AG04450 (cell line): ENCODE results near the gene KLHL33. TPM values are rescaled to one million over a fixed set of nuclear protein-coding genes. Genes with fewer than 3 reads are reported as not detected.

Experiments
- CTCF ChIA-PET: fragments of 300-600, 350-600 bp; formaldehyde crosslinking; extraction: SDS; loops from one replicate; lab custom pipeline; 2022; ENCODE audit warnings: antibody characterized with exemption, inconsistent platforms; lab: Charles Lee
- POLR2A ChIA-PET: fragments of 350-600 bp; formaldehyde crosslinking; extraction: SDS; loops from one replicate; lab custom pipeline; 2021; ENCODE audit warnings: antibody characterized with exemption, inconsistent platforms; lab: Yijun Ruan, JAX
- DNase-seq: peaks from one replicate; pipeline ENCODE4 v3.0.0-alpha.2; 2011; ENCODE audit warnings: low read depth, low spot score
- H3K27ac ChIP-seq: one replicate; pipeline ENCODE4 v1.5.1; 2012; ENCODE audit warnings: low read depth, low read length, control low read depth
- H3K27me3 ChIP-seq: one replicate; pipeline ENCODE4 v1.6.0; 2012; ENCODE audit warnings: low read length; ENCODE audit not compliant: control insufficient read depth, insufficient read depth
- H3K4me3 ChIP-seq: 2 replicates; pipeline ENCODE4 v1.5.1; 2011; ENCODE audit warnings: mild to moderate bottlenecking, low read depth, low read length, control low read depth
- H3K9me3 ChIP-seq: 2 replicates; pipeline ENCODE4 v1.5.1; 2012; ENCODE audit warnings: low read length; ENCODE audit not compliant: control insufficient read depth, insufficient read depth
- polyA plus RNA-seq: library from polyadenylated mRNA; depleted of rRNA; stranded (reverse); fragments of >200 nt; gene quantifications from 2 replicates; pipeline ENCODE4 v1.2.3, GENCODE V29; 2011
- TF ChIP-seq, protein P1 (sequence below): IDR thresholded peaks from 2 replicates; pipeline ENCODE4 v1.5.1; 2011; ENCODE audit warnings: low read depth, low read length, control low read depth, inconsistent platforms

The KLHL33 gene
- polyA plus RNA-seq, 1 experiment, result 0.06 TPM

DNA sequence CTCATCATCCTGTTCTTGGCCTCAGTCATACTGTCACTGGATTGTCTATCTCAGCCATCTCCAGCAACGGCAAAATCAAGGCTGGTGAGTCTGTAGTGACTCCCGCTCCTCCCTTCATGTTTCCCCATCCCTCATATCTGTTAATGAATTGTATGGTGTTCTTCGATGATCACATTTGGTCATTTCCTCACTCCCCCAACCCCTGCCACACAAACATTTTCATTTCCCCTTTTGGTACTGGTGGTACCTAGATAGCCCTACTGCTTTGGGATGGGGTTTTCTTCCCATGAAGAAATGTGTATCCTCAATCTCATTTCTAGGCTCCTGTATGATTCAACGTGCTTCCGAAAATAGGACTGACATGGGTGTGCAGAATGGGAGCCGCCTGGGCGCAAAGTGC lies 2.7 kb upstream of the KLHL33 start:
- no peak overlapping the region for H3K27ac ChIP-seq
- no peak overlapping the region for H3K4me3 ChIP-seq
- no peak for DNase-seq
- ChIA-PET POLR2A (no interaction called here), CTCF (no interaction called here)
- TF ChIP-seq, protein P1, sequence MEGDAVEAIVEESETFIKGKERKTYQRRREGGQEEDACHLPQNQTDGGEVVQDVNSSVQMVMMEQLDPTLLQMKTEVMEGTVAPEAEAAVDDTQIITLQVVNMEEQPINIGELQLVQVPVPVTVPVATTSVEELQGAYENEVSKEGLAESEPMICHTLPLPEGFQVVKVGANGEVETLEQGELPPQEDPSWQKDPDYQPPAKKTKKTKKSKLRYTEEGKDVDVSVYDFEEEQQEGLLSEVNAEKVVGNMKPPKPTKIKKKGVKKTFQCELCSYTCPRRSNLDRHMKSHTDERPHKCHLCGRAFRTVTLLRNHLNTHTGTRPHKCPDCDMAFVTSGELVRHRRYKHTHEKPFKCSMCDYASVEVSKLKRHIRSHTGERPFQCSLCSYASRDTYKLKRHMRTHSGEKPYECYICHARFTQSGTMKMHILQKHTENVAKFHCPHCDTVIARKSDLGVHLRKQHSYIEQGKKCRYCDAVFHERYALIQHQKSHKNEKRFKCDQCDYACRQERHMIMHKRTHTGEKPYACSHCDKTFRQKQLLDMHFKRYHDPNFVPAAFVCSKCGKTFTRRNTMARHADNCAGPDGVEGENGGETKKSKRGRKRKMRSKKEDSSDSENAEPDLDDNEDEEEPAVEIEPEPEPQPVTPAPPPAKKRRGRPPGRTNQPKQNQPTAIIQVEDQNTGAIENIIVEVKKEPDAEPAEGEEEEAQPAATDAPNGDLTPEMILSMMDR, result no peak
- H3K9me3 ChIP-seq, result no peaks in the 10 kb centered on the region; the same call in 1 of the 2 replicates
- peaks cover 3% of the 10 kb centered on the region for H3K27me3 ChIP-seq

DNA sequence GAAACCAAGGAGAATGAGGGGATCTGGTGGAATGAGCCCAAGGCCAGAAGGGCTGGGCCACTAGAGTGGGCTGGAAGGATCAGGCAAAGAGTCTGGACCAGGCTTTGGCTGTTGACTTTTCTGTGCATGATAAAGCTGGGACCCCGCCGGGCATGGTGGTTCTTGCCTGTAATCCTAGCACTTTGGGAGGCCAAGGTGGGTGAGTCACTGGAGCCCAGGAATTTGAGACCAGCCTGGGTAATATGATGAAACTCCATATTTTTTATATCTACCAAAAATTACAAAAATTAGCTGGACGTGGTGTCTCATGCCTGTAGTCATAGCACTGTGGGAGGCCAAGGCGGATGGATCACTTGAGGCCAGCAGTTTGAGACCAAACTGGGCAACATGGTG lies 393 bp upstream of the KLHL33 start:
- CTCF ChIA-PET, result interaction anchor here (4.4 kb wide), 1 partner anchor 21 kb away, joined by 22 read pairs; no protein-coding TSS in a partner anchor
- H3K4me3 ChIP-seq, result no peak overlapping the region
- H3K27ac ChIP-seq, result no peak overlapping the region
- POLR2A ChIA-PET, result interaction anchor here (0.6 kb wide), 1 partner anchor 19 kb away, joined by 3 read pairs; the partner anchor contains the start of genes APEX1 and OSGEP
- peaks cover 3% of the 10 kb centered on the region for H3K27me3 ChIP-seq
- no peaks in the 10 kb centered on the region; the same call in 1 of the 2 replicates for H3K9me3 ChIP-seq
- TF ChIP-seq, protein P1, result no peak
- no peak for DNase-seq

DNA sequence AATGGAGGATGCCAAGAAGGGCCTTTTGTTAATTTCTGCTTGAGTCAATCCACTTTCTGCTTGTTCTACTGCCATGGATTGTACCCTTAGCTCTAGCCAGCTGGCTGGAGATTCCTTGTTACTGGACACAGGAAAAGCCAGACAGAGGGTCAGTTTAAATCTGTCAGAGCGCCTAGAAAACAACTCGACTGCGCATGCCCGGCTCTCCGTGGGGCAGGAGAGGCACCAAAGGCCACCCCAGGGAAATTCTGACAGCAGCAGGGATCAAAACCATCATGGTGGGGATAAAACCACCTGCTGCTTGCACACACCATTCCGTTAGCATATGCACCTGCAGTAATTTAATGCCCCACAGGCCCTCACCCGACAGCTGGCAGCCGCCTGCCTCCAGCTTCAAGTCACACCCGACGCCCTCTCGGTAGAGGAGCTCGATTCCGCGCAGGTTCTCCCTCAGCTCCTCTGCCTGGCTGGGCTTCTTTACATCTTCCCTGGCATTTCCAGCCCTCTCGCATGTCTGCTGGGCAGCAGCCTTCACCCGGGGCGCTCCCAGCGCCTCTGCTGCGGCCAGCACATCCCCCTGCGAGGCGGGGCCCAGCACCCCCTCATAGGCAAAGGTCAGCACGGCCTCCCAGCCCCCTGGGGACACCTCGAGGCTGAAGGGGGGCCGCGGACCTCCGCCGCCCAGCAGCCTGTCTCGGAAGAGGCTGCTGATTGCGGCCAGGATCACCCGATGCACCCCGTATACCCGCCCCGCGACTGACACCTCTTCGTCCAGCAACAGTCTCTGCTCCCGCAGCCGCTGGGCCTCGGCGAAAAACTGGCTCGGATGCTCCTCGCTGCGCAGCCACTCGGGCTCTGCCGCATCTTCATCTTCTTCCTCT lies 1.0 kb downstream of the KLHL33 start:
- DNase-seq, result no peak
- no peak overlapping the region for H3K4me3 ChIP-seq
- CTCF ChIA-PET, result interaction anchor here (4.4 kb wide), 1 partner anchor 20 kb away, joined by 22 read pairs; no protein-coding TSS in a partner anchor
- POLR2A ChIA-PET, result interaction anchor here (0.7 kb wide), 1 partner anchor 22 kb away, joined by 3 read pairs; the partner anchor contains the start of gene TEP1
- no peaks in the 10 kb centered on the region; the same call in 1 of the 2 replicates for H3K9me3 ChIP-seq
- H3K27ac ChIP-seq, result no peak overlapping the region
- TF ChIP-seq, protein P1, result no peak
- peaks cover 3% of the 10 kb centered on the region for H3K27me3 ChIP-seq

DNA sequence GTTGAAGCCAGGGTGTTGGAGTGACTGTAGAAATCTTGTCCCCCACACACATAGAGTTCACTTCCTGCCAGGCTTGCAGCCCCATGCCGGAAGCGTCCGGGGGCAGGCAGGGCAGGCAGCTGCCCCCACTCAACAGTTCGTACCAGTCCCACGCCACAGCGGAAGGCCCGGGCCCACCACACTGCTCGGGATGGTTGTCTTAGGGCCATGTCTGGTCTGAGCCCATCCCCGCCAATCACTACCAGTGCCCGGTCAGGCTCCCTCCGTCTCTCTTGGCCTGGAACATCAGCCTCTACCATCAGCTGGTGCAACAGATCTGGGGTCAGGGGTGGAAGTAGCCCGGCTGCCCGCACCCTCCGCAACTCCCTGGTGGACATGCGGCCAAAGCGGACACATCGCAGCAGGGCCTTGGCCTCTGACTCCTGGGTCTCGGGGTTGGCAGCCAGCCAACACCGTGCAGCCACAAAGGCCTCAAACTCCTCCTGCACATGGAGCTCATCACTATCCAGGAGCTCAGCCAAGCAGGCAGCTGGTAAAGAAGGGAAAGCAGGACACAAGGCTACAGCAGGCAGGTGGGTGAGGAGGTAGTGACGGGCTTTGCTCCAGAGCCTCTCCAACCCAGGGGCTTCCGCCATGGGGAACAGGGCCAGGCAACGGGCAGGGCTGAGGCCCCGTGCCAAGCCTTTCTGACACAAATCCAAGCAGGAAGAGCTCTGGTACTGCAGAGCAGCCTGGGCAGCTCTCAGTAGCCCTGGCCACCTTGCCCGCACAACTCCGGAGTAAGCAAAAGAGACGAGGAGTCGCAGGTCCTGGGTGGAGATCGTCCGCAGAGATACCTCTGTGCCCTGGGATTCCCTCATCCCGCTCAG lies 5.9 kb downstream of the KLHL33 start:
- ChIA-PET POLR2A (no interaction called here), CTCF (interaction anchor here (2.4 kb wide), 1 partner anchor 14 kb away, joined by 11 read pairs; no protein-coding TSS in a partner anchor)
- TF ChIP-seq, protein P1, result no peak
- Histone ChIP-seq H3K27me3 (no peaks in the 10 kb centered on the region), H3K27ac (no peak overlapping the region), H3K4me3 (no peak overlapping the region), H3K9me3 (no peaks in the 10 kb centered on the region; the same call in 1 of the 2 replicates)
- DNase-seq, result no peak
